NK-92 treated with Interleukin-12 subunit alpha and Interleukin-12 subunit beta, amount 100 ng/mL, for 24 hours (cell line): Measurements from ENCODE around the gene CLNK.

ENCODE experiments used
- DNase-seq: peaks from one replicate; lab custom pipeline; 2025; lab: John Stamatoyannopoulos, UW

The CLNK gene

GRCh38 chr4:10504570-10505179 is 179.9 kb downstream of the CLNK start:
- no peak for DNase-seq

DNA sequence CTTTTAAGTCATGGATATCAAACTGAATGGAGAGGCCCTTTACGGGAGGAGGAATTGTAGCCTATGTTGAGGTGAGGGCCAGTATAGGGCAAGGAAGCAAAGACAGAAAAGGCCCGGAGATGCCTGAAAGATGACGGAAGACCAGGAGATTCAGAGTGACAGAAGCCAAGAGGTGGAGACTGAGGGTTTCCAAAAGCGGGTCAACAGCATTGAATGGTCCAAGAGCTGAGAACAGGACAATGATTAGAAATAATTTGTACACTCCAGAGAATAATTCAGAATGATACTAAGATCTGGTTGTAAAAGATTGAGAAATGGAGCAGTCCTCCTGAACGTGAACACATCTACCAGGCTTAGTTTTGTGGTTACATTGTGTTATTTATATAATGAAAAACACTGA is 181.9 kb downstream of the CLNK start:
- no peak for DNase-seq

GRCh38 chr4:10500776-10501175 is 183.8 kb downstream of the CLNK start:
- DNase-seq, result no peak

DNA sequence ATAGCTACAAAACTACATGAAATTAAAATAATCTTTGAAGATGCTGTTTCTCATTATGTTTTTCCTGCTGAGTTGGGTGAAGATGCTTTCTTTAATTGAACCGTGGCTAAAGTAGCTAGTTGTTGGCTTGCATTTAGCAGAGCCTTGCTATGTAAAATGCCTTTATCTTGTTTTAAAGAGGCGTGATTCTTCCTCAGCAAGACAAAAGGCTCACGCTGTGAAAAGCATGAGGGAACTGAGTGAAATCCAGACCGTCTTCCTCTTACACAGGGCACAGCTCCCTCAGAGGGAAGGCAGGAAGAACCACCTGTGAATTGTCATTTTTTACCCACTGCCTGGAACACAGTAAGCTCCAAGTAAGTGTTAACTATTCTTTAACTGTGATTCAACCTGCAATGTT is 188.4 kb downstream of the CLNK start:
- no peak for DNase-seq

DNA sequence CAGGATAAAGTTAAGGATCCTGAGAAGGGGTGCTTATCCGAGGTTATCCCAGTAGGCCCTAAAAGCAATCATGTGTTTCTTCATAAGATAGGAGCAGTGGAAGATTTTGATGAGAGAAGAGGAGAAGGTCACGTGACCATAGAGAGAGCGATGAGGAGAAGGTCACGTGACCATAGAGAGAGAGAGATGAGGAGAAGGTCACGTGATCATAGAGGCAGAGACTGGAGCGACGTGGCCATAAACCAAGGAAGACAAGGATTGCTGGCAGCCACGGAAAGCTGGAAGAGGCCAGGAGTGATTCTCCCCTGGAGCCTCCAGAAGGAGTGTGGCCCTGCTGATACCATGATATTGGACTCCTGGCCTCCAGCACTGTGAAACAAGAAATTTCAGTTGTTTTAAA is 188.9 kb downstream of the CLNK start:
- DNase-seq, result no peak

DNA sequence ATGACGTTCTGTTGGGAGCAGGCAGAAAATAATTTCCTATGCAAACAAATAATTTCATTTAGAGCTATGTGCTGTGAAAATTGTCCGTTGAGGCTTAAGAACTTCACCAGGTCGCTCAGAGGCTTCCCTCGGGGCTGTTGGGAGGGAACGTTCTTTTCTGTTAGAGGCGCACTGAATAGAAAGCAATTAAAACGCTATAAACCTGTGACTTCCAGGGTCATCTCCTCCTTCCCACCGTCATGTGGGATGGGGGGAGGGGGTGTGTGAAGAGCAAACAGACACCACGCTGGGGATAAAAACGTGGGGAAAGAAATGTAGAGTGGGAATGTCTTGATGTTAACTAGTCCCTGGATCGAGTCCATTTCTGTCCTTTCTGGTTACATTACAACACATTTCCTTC is 192.1 kb downstream of the CLNK start:
- DNase-seq, result no peak

DNA sequence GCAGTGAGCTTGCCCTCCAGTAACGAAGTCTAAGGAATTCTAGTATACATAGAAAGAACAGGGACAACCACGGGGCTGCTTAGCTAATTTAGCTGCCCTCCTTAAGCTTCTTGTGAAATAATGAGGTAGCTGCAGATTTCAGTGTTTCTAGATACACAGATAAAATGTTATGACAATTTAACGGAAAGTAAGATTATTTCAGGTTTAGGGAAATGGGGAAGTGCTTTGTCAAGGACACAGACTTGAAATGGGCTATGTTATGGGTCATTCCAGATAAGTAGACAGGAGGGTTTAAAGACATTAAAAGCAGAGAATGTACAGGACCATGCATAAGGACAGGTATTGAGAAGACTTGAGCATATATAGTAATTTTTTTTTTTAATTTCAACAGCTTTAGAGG is 193.2 kb downstream of the CLNK start:
- no peak for DNase-seq

DNA sequence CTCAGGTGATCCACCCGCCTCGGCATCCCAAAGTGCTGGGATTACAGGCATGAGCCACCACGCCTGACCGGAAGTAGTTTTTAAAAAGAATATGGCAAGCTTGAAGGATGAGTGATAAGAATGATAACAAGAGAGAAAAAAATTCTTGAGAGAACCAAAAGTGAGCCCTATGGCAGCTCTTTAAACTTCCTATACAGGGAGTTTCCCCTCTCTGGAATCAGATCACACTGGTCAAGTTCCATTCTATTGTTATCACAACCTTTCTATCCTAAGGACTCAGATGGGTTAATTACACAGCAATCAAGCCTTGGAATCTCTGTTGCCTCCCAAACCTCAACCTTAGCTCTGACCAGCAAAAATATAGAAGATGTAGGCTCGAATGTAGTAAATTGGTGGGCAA is 193.6 kb downstream of the CLNK start:
- DNase-seq, result no peak

- no peak for DNase-seq
Observed at GRCh38 chr4:10482913-10483312, 201.7 kb downstream of the CLNK start.

DNA sequence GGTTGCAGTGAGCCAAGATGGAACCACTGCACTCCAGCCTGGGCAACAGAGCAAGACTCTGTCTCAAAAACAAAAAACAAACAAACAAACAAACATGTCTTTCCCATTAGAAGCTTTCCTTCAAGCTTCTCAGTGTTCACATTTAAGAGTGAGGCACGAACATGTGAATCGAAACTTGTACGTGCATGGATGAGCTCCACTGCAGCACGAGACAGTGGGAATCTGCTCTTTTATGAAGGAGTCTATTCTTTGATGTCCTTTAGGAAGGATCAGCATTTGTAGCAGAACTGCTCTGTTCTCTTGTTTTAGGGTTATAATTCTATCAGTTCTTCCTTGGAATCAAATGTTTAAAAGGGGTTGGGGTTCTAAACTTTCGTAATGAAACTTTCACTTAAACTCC is 204.0 kb downstream of the CLNK start:
- DNase-seq, result no peak

DNA sequence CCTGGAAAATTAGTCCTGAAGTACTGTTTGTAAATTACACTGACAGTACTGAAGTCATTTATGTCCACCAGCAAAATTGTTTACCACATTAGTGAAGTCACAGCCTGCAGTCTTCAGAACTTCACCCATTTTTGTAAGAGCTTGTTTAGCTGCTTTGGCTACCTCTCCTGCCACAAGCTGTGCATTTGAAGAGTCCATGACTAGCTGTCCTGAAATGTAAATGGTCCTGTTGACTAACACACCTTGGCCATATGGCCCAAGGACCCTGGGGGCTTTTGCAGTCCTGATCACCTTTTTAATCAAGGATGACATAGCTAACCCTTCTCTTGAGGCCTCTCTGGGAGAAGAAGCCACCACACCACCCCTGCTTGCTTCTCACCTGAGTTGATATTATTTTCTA is 205.9 kb downstream of the CLNK start:
- DNase-seq, result no peak

DNA sequence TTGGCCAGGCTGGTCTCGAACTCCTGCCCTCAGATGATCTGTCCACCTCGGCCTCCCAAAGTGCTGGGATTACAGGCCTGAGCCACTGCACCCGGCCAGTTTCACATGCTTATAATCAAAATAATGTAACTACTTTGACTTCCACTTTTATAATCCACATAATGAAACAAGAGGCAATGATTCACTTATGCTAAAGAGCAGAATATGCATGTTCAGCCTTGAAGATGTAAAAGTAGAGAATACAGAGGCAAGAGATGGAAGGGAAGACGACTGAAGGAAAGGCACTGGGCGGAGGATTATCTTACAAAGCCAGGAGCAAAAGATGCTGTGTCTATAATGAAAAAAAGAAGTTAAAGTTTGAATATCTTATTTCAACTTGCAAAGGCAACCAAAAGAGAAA is 214.1 kb downstream of the CLNK start:
- no peak for DNase-seq

DNA sequence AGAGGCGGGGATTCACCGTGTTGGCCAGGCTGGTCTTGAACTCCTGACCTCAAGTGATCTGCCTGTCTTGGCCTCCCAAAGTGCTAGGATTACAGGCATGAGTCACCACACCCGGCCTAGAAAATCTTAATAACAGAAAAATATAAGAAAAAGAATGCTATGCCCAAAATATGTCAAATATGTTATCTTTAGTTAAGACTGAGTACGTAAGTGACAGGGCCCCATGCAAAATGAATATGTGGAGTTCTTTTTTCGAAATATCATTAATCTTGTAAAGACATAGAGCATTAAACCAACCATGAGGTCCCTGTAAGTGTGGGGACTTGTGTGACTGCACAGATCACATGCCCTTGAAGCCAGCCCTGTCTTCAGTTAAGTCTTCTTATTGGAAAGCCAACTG is 218.4 kb downstream of the CLNK start:
- no peak for DNase-seq

- DNase-seq, result no peak
Observed at GRCh38 chr4:10462876-10463275, 221.7 kb downstream of the CLNK start.

DNA sequence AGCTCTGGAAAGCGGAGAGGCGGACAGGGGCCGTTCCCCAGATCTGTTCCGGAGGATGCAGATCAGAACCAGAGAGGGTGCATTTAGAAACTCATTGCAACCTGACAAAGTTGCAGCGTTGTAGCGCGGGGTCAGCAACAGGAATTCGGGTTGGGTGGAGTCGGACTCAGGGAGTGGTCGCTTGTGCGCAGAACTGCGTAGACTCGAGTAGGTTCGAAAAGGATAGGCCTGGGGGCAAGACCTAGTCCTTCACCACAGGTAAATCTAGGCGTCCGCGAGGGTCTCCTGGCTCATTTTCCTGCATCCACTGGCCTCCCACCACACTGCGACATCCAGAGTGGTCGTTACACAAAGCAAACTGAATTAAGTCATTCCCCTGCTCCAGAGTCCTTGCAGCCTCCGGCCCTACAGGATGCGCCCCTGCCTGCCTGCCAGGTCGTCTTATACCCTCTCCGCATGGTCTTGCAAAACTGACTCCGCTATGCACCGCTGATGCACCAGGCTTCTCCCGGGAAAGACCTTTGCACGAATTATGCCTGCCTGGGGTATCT is 222.6 kb downstream of the CLNK start:
- no peak for DNase-seq

DNA sequence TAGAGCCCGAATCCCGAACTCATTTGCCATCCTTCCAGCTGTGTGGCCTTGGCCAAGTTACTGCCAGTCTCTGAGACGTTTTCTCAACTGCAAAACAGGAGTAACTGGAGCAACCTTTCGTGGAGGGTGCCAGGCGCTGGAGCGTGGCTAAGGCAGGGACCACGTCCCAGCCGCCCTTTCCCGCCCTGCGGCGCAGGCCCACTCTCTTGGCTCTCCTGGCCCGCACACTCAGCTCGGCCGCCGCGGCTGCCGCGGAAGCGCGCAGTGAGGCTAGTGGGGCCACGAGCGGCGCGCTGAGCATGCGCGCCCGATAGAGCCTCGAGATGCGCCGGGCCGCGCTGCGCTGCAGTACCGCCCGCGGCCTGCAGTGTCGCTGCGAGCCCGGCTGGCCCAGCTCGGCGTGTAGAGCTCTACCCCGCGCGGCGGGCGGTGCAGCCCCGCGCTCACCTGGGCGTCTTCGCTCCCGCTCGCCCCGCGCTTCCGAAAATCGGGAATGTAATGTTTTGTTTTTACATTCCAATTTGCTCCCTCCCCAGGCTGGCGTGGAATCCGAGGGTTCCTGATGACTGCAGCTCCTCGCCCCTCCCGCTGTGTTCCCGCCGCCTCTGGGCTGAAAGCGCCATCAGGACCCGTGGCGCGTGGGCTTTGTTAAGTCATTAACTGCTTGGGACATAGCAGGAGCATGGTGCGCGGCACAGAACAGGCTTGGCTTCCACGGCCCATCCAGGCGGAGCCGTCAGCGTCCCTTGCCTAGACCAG is 223.3 kb downstream of the CLNK start:
- no peak for DNase-seq

- no peak for DNase-seq
Observed at GRCh38 chr4:10460313-10461047, 224.1 kb downstream of the CLNK start.

DNA sequence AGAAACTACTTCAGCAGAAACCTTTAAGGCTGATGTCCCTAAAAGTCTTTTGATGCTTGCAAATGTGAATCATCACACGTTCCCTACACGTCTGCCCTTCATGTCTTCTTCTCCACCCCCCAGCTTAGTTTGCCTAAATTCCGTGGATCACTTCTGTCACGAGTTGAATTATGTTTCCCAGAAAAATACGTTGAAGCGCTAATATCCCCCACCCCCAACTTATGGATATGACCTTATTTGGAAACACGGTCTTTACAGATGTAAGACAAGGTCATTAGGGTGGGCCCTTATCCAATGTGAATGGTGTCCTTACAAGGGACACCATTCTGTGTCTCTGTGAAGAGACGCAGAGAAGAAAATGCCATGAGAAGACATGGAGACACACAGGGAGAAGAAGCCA is 225.3 kb downstream of the CLNK start:
- no peak for DNase-seq

GRCh38 chr4:10458177-10458576 is 226.4 kb downstream of the CLNK start:
- DNase-seq, result no peak

- no peak for DNase-seq
Observed at GRCh38 chr4:10457255-10457801, 227.2 kb downstream of the CLNK start, which contains the start of gene ZNF518B. TSS of gene ZNF518B (minus strand) at chr4:10457426. CDS start at chr4:10446328, 11,098 bp downstream.

GRCh38 chr4:10456595-10457254 is 227.8 kb downstream of the CLNK start:
- DNase-seq, result no peak

DNA sequence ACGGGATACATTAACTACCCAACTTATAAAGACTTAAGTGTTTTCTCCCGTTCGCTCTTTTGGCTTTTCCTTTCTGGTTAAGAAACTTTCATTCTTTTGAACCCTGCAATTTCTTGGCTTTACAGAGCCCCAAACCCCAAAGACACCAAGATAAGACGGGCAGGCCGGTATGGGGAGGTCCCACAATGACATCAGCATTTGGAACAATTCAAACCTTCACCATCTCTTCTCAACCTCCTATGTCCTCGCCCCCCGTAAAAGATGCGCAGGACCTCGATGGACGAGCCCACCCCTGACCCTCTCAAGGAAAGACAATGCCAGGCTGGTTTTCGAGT is 228.3 kb downstream of the CLNK start:
- DNase-seq, result no peak
